Ovary (tissue), 3 donors: Measurements from ENCODE around the gene NEMF.

Experiments
- CTCF ChIP-seq, 3 donors: fragments of 450-650 bp in 2 of 3; fragments of 200-600 bp in 1 of 3; IDR thresholded peaks; one replicate each; pipeline versions ENCODE4 v1.5.1 to v1.8.0; 2016 to 2022; ENCODE audit warnings: antibody characterized with exemption in 3 of 3, mild to moderate bottlenecking in 1 of 3
- EP300 ChIP-seq: sonication (generic); formaldehyde crosslinking; IDR thresholded peaks from one replicate; pipeline ENCODE4 v1.6.1; 2017; ENCODE audit warnings: antibody characterized with exemption
- POLR2A ChIP-seq: fragments of 450-650 bp; IDR thresholded peaks from one replicate; pipeline ENCODE4 v1.6.1; 2017; ENCODE audit warnings: antibody characterized with exemption, mild to moderate bottlenecking, moderate library complexity
- donor health status: DM: no; HTN: no; CAD: no.

GRCh38 chr14:49893309-49894213 lies 41.0 kb upstream of the NEMF start:
- TF ChIP-seq CTCF (IDR thresholded peaks at IDR 0.05) (no peak), POLR2A (no peak), EP300 (no peak)
